Lung microvascular endothelial cell (primary cell): ENCODE data around the gene FBXW8. TPM values are rescaled to one million over a fixed set of nuclear protein-coding genes. Genes with fewer than 3 reads are reported as not detected.

Source experiments
- DNase-seq, 2 donors: peaks; one replicate each; pipeline versions ENCODE4 v3.0.0 to v3.0.0-alpha.2; 2010; ENCODE audit warnings: low read depth in 2 of 2
- total RNA-seq: library from RNA; depleted of rRNA; stranded (reverse); fragments of >200 nt; gene quantifications from 2 replicates; pipeline ENCODE4 v1.2.1, GENCODE V29; 2014

Gene FBXW8
- total RNA-seq, 1 donor from 2014 or later, result 9.5 TPM

GRCh38 chr12:116990971-116991966, 80.5 kb downstream of the FBXW8 start:
- no peak for DNase-seq

DNA sequence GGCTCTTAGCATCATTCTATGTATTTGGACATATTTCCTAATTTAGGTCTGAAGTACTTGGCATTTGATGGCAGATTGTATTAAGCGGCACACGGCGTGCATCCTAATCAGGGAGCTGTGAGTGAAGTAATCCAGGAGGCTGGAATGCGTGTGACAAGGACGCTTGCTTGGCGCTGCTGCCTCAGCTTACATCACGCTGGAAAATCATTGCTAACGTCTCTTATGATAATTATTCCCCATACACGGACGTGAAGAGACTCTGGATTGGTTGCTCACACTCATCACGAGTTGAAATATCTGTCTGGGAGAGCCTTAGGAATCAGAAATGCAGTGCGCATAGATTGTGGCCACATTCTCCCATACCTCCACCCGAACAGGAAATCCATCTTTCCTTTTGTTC, 85.3 kb downstream of the FBXW8 start:
- DNase-seq, result peak in 1 of 2 donors; percentile 50

DNA sequence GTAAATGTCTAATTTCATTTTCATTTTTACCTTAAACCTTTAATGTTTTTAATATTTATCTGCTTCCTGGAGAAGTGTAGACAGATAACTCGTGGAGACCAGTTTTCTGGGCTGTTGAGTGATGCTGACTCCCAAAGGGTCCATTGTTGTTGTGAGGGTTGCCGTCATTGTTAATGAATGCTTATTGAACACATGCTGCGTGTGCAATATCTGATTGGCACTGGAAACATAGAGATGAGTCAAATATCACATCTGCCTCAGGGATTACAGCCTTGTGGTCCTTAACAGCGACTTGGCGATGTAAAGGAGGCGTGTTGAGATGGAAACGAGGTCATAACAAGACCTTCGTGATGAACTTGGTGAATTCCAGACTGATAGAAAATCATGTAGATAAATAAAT, 85.9 kb downstream of the FBXW8 start:
- DNase-seq, result peak in 1 of 2 donors; percentile 16

DNA sequence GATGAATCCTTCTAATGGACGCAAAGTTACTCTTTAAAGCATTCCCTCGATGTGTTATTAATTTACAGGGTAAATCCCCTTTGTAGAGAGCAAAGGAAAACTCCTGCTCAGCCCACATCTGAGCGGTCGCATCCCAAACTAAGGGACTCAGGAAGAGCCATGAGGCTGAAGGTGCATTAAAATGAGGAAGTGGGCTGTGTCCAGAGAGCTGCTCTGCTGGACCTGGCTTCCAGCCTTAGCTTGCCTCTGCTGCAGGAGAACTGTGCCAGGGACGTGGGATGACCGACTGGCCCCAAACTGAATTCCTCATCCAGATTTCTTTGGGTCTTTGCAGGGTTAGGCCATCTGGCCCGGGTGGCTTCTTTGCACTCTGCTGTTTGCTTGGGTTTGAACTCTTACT, 88.3 kb downstream of the FBXW8 start:
- DNase-seq, result no peak

- DNase-seq, result no peak
Observed at GRCh38 chr12:117000316-117000715, 89.6 kb downstream of the FBXW8 start.

DNA sequence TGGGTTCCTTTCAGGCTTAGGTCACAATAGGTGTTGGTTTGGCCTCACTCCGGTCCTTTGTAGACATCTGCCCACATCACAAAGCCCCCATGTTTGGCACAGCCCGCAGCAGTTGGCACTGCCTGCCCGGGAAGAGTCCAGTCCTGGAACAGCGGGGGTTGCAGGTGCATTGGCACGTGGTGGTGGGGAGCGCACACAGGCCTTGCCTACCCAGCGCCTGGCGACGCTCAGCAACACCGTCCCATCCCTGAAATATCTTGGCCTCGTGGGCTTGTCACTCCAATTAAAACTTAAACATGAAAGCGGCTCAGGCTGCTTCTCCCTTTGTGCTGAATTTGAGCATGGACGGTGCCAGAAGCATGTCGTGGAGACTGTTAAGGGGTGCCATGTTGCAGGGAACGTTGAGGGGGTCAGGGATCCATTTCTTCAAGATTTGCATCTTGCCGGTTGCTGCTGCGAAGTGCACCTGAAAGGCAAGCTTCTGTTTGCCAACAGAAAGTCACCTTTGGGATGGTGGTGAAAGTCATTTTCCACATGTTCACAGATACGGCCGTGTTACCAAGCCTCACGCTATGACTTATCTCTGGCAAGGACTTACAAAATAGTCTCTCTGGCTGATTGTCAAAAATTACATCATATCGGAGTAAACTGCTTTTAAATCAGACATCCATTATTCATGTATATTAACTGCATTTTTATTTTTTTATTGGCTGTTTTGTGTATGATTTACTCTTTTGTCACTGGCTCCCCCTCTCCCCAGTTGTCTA, 91.5 kb downstream of the FBXW8 start:
- no peak for DNase-seq

GRCh38 chr12:117003883-117004404, 93.2 kb downstream of the FBXW8 start:
- no peak for DNase-seq

DNA sequence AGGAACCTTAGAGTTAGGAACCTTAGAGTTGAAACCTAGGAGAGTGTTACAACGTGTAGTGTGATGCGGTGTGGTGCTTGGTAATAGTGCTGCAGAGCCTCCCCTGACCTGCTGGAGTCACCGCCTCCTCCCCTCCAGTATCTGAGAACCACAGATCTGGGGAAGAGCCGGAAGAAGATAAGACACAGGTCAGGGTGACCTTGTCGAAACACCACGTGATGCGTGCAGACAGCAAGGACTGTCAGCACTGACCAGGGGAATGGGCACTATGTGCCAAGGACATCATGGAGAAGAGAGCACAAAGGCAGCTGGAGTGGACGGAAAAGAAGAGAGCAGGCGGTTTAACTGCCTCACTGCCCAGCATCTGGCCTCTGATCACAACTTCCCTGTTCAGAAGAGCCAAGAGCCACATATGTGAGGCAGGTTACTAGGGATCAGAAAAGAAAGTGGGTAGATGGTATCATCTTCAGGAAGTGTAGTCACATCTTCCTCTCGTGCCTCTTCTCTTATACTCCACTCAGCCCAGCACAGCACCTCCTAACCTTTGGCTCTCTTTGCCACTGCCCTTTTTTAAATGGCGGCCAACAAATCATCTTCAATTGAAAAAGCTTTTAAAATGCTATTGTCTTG, 94.8 kb downstream of the FBXW8 start:
- DNase-seq, result no peak

GRCh38 chr12:117006333-117006732, 95.6 kb downstream of the FBXW8 start:
- no peak for DNase-seq

- DNase-seq, result no peak
Observed at GRCh38 chr12:117007577-117007976, 96.8 kb downstream of the FBXW8 start.

GRCh38 chr12:117009759-117010158, 99.0 kb downstream of the FBXW8 start:
- no peak for DNase-seq

DNA sequence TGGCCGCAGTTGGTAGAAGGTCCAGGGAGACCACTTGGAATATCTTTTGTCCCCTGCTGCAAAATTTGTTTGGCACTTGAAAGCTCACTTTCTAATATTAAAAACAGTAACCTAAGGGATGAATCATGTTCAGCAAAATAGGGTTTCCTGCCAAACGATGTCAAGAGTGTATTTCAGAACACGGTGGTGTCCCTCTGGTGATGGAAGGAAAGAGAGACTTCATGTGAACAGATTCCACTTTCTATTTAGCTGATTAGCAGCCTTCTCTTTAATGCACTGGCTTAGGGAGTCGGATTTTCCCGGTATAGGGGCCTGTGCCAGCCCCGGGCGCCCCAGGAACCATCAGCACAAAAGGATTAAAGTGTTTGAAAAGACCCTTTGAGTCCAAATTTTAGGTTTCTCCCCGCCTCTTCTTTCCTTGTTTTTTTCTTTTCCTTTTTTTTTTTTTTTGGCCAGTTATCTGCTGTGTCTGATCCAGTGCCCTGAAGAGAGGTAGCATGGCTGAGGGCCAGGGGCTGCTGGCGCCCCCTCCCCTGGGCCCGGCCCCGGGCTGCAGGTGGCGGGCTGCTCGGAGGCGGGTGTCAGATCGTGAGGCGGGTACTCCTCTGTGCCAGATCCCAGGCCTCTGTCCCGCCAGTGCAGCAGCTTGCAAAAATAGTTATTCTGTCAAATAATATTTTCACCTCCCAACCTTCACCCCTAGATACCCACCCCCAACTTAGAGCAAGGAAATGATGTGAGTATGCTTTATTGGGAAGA, 100.1 kb downstream of the FBXW8 start:
- peak in 1 of 2 donors; percentile 20 for DNase-seq

GRCh38 chr12:117011988-117012805, 101.4 kb downstream of the FBXW8 start:
- no peak for DNase-seq

GRCh38 chr12:117013726-117014125, 103.0 kb downstream of the FBXW8 start:
- peak; percentile 23 to 86 for DNase-seq

DNA sequence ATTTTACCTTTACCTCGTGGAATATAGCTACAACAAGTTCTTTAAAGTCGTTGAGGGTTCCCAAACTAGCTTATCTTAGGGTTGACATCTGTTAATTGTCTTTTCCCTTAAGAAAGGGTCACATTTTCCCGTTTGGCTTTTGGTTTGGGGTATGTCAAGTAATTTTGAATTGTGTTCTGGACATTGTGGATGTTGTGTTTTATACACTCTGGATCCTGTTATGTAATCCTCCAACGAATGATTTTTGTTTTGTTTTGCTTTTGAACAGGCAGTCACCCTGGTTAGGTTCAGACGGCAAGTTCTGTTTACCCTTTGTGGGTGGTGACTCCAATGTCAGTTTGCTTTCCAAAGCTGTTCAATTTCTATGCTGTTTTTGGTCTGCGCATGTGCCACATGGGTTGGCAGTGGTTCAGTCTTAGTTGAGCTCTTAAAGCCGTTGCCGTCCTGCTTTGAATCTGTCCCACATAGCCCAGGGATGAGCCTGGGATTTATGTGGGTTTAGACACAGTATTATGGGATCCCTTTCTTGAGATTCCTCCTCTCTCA, 103.7 kb downstream of the FBXW8 start:
- no peak for DNase-seq

DNA sequence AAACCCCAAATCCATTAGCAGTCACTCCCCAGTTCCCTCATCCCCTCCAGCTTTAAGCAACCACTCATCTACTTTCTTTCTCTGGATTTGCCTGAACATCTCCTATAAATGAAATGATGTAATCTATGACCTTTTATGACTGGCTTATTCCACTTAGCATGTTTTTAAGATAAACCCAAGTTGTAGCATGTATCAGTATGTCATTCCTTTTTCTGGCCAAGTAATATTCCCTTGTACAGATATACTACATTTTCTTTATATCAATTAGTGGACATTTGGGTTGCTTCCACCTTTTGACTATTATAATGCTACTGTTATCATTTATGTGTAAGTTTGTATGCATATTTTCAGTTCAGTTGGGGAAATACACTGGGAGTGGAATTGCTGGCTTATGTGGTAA, 105.1 kb downstream of the FBXW8 start:
- DNase-seq, result no peak

DNA sequence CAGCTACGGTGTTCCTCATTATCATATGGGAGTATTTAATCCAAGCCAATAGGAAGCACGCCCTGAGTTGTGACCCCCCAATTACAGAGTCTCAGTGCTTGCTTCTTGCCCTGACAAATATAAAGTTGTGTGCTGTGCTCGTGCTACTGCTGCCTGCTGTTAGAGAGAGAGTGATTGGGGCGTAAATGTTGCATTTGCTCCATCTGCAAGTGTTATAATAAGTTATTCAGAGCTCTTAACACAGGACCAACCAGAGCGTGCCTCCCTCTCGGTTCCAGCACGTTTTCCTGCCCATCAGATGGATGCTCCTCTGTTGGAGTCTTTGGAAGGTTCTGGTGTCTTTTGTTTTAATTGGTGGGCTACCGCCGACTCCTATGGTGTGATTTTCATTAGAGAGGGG, 107.1 kb downstream of the FBXW8 start:
- no peak for DNase-seq

DNA sequence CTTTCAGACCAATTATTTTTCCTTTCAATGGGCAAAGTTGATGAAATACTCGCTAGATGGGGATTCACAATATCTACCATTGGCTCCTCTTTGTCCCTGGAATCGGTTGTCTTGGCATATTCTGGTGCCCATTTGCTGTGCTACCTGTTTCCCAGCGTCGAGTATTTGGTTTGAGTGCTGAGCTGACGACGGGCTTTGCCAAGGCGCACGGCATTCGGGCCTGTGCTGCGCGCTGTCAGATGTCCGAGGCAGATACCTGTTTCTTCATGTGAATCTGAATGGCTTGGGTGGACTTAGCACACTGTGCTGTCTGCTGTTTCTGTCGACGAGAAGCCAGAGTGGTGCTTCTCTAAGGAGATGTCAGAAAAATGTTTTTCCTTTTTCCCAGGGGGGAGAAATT, 107.5 kb downstream of the FBXW8 start:
- no peak for DNase-seq

GRCh38 chr12:117018685-117019084, 107.9 kb downstream of the FBXW8 start:
- no peak for DNase-seq

DNA sequence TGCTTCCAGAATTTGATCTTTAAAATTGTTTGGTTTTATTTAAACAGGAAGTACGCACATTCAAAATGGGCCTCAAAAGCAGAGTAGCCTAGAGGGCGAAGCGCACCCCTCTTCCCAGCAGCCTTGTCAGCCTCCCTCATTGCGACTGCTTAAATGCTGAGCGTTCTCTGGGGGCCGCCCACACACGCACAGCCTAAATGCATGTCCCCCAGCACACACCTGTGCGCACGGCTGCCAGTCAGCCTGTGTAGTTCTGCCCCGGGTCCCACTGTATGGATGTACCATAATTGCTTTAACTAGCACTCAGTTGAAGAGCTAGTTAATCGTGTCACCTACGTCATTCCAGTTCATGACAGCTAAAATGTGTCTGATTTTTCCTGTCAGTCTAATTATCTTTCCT, 109.1 kb downstream of the FBXW8 start:
- DNase-seq, result no peak
